GM21381 (cell line): ENCODE measurements around the gene SLC35B2.
A peak's percentile ranks its signal among the peaks of the same experiment; 100 is the strongest.
"Not testable (repeated sequence)": the region's sequence is repeated elsewhere in the genome, so short reads cannot be mapped to it uniquely, and the experiment has no call there.

Experiments used
- ATAC-seq: cut with Tn5 transposase; IDR thresholded peaks from one replicate; pipeline ENCODE4 v1.9.1; 2021; ENCODE audit warnings: mild to moderate bottlenecking, moderate library complexity; ENCODE audit not compliant: unreplicated experiment

The SLC35B2 gene

DNA sequence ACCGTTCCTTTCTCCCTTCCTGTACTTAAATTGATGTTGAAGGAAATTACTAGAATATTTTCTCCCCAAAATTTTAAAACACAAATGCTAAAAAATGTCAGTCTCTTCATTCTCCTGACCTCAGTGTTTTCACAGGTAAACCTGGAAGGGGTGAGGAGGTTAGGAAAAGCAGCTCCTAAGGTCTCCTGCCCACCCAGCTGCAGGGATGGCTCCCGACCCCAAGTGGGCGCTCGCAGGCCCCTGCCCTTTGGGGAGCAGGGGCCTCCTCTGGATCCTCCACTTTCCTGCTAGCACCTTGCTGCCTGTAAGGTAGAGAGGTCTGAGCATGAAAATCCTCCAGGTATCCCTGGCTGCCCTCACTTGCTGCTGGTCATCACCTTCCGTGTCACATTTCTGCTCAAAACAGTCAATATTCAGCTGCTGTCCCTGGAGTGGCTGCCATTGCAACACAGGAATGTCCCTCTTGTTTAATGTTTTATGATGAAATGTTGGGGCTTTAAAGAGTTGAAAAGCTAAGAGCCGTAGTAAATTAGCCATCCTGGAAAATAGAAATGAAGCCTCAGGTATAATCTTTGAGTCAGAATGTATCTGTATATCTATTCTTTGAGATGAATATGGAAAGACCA, 21.3 kb downstream of the SLC35B2 start:
- no peak for ATAC-seq

DNA sequence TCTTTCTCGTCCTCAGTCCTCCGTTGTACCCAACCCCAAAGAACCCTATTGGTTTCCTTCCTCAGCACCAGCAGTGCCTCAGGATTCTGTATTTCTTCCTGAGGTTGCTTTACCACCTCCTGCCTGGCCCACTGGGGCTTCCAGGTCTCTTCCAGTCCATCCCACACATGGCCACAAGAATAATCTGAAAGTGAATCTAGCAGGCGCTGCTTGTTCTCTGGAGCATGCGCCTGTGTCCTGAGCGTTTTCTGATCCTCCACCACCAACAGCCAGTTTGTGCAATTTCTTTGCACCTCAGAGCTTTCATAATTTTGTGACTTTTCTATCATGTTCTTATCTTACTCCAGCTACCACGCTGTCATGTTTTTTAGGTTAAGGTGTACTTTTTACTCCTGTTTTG, 22.1 kb downstream of the SLC35B2 start:
- no peak for ATAC-seq

DNA sequence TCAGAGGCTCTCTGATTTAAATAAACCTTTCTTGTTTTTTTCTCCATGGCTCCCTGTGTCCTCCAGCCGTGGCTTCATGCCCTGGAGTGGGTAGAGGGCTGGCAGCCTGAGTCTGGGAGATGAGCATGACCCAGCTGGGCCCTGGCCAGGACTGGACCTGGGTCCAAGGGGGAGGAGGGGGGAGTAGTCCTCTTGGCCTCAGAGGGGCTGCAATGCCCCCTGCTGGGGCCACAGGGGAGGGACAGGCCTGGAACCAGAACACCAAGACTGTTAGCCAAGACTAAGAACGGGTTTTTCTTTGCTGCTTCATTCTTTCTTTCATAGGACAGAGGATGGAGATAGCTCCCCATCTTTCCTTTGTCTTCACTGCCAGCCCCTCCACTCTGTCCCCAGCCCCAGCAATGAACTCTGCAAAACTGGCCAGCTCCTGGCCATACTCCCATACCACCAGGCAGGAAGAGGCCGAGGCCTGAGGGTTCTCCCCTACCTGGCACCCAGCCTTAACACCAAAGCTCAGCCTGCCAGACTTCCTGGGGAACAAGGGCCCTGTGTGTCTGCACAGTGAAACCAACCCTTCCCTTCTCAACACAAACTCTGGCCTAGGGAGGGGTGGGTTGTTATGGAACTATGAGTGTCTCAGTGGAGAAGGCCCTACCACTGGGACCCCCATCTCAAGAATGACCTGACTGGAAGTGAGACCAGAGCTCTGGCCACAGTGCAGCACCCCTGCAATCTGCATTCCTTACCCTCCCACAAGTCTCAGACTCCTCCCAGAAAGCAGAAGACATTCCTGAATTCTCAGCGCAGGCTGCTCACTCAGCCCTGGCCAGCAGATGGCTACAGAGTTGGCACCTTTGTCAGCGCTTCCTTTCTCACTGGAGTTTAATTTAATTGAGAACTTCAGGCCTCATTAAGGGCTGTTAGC, 23.0 kb downstream of the SLC35B2 start:
- no peak for ATAC-seq

DNA sequence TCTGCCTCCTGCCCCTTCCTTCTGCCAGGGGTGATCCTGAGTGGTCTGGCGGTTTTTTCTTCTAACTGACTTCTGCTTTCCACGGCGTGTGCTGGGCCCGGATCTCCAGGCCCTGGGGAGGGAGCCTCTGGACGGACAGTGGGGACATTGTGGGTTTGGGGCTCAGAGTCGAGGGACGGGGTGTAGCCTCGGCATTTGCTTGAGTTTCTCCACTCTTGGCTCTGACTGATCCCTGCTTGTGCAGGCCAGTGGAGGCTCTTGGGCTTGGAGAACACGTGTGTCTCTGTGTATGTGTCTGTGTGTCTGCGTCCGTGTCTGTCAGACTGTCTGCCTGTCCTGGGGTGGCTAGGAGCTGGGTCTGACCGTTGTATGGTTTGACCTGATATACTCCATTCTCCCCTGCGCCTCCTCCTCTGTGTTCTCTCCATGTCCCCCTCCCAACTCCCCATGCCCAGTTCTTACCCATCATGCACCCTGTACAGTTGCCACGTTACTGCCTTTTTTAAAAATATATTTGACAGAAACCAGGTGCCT, 23.7 kb downstream of the SLC35B2 start:
- ATAC-seq = no peak

DNA sequence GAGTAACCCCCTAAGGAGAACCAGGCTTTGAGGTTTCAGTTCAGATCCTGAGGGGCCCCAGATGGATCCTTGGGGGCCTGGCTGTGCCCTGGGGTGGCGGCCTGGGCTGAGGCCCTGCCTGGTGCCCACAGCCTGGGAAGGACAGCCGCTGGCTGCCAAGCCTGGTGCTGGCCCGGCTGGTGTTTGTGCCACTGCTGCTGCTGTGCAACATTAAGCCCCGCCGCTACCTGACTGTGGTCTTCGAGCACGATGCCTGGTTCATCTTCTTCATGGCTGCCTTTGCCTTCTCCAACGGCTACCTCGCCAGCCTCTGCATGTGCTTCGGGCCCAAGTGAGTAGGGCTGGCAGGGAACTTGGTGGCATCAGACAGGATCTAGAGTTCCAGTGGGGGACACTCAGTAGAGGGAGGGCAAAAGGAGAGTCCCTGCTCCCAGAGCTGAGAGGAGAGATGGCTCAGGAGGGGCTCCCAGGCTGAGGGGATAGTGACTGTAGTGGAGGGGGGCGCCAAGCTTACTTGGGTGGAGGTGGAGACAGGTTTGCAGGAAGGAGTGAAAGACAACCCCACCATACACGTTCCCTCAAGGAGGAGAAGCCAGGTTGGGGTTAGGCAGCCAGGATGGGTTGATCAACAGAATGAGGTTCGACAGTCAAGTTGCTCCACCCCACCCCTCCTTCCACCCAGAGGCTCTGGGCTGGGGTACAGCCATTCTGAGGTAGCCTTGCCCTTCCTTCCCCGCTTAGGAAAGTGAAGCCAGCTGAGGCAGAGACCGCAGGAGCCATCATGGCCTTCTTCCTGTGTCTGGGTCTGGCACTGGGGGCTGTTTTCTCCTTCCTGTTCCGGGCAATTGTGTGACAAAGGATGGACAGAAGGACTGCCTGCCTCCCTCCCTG, 24.4 kb downstream of the SLC35B2 start:
- ATAC-seq = no peak

DNA sequence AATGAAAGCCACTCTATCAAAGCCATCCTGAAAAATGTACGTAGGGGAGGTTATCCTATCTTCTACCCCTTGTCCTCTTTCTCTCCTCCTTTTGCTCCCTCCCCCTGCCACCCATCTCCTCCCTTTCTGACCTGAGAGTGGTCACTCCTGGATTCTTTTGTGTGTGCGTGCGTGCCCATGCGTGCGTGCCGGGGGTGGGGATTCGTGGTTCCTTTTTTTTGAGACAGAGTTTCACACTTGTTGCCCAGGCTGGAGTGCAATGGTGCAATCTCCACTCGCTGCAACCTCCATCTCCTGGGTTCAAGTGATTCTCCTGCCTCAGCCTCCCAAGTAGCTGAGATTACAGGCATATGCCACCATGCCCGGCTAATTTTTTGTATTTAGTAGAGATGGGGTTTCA, 25.9 kb downstream of the SLC35B2 start:
- ATAC-seq = not testable (repeated sequence)

DNA sequence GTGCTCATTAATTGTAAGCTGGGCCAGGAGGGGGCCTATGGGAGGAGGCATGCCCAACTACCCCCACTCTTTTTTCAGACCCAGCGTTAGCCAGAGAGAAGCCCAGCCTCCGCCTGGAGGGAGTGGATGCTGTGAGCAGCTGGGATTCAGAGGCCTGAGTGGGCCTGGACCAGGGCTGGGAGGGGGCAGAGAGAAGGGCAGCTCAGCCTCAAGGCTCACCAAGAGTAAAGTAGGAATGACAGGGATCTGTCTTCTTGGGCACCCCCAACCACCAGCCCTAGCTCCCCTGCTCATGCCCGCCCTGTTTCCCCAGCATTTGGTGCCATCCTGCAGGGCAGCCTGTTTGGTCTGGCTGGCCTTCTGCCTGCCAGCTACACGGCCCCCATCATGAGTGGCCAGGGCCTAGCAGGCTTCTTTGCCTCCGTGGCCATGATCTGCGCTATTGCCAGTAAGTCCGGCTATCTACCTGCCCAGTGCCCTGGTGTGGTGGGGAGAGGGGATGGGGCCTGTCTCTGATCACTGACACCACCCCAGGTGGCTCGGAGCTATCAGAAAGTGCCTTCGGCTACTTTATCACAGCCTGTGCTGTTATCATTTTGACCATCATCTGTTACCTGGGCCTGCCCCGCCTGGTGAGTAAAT, 27.2 kb downstream of the SLC35B2 start:
- ATAC-seq = no peak

DNA sequence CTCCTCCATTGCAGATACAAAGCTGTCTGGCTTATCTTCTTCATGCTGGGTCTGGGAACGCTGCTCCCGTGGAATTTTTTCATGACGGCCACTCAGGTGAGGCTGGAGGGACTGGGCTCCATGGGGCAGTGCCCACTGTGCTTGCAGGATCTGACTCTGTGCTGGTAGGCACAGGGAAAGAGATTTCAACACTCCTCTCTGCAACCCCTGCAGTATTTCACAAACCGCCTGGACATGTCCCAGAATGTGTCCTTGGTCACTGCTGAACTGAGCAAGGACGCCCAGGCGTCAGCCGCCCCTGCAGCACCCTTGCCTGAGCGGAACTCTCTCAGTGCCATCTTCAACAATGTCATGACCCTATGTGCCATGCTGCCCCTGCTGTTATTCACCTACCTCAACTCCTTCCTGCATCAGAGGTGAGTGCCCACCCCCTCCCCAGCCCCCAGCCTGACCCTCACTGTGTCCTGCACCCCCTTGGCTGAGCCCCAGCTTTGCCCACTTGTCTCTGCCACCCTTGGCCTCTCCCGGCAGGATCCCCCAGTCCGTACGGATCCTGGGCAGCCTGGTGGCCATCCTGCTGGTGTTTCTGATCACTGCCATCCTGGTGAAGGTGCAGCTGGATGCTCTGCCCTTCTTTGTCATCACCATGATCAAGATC, 27.8 kb downstream of the SLC35B2 start:
- no peak for ATAC-seq

DNA sequence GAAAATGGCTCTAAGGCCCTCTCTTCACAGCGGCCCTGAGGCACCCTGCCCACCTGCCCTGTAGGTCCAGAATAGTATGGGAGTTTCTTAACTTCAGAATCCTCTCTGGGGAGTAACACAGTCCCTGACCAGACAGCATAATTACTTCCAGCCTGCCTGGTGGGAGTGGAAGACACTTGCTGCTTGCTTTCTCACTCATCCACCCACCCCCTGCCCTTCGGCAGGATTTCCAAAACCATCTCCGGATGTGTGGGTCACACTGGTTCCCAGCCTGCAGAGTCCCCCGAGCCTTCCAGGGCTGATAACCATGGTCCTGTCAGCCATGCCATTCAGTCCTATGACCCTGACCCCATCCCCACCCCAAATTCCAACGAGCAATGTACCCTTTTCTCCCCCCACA, 28.5 kb downstream of the SLC35B2 start:
- no peak for ATAC-seq

DNA sequence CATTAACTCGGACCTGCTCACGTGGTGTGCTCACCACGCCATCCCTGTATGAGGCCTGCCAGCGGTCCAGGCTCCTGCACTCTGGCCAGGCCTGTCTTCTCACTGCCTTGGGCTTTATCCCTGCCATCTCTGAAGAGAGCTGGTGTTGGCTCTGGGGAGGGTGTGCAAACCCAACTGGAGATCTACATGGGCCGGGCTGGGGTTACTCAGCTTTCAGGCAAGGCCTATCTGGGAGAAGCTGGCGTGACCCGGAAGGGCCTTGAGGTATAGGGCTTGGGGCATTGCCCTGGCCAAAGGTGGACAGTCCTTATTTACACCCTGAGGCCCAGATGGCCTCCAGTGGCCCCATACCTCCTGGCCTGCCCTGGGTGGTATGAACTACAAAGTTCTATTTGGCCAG, 28.9 kb downstream of the SLC35B2 start:
- no peak for ATAC-seq

DNA sequence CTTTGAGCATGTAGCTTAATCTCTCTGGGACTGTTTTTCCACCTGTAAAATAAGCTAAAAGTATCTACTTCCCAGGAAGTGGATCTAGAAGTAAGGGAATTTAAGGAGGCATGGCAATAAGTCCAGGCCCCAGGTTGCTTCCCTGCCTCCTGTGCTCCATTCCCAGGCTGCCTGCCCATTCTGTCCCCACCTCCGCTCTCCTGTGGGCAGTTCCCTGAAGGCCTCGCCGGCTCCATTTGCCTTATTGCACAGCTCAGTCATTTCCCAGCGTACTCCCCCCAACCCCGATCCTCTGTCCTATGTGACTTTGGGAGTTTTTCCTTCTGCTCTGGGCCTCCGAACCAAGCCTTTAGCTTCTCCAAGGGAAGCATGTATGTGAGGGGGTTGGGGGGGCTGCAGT, 29.3 kb downstream of the SLC35B2 start:
- no peak for ATAC-seq

DNA sequence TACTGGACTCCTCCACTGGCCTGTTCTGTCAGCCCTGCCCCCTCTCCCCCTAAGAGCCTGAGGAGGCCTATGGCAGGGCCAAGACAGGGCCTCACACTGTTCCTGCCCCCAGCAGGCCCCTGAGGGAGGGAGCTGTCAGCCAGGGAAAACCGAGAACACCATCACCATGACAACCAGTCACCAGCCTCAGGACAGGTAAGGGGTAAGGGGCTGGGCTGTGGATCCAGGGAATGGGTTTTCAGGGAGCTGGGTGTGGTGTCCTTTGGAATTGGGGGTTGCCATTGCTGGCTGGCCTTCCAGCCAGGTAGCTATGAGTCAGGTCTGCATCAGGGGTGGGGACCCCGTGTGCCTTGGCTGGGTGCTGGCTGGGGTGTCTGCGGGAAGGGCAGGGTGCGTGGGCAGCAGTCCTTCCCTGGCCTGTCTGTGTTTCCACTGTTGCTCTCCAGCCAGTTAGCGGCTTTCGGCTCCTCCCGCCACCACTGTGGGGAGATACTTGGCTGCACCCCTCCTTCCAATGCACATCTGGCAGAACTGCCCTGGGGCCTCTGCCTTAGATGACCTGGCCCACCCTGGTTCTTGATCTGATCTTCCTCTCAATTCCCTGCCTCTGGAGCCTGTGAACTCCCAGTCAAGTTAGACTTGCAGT, 30.1 kb downstream of the SLC35B2 start:
- ATAC-seq = no peak

DNA sequence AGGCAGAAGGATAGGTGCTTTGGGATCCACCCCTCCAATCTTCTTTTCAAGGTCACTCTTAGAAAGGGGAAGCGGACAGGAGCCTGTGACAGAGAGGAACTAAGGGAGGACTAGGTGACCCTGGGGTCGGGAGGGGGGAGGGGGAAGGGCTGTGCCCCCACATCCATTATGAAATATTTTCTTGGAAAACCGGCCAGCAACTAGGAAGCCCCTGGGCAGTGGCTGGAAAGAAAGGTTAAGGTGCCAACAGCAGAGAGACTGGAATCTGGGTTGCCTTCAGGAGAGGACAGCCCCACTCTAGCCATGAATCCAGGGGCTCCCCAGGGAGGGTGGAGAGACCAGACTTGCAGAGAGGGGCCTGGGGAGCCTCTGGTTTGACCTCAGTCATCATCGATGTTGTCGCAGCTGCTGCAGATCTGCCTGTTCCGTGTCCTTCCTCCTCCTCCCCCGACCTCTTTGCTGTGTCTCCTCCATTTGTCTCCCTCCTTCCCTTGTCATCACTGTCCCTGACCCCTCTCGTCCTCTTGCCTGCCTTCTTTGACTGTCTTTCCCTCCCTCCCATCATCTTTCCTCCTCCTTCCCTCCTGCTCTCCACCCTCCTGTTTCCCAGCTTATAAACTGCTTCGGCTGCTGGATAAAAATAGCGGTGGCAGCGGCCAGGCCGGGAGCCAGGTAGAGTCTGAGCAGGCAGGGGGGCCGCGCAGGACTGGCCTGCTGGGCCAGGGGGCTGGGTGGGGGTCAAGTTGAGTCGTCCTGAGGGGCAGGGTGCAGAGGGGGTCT, 30.8 kb downstream of the SLC35B2 start:
- ATAC-seq = no peak

DNA sequence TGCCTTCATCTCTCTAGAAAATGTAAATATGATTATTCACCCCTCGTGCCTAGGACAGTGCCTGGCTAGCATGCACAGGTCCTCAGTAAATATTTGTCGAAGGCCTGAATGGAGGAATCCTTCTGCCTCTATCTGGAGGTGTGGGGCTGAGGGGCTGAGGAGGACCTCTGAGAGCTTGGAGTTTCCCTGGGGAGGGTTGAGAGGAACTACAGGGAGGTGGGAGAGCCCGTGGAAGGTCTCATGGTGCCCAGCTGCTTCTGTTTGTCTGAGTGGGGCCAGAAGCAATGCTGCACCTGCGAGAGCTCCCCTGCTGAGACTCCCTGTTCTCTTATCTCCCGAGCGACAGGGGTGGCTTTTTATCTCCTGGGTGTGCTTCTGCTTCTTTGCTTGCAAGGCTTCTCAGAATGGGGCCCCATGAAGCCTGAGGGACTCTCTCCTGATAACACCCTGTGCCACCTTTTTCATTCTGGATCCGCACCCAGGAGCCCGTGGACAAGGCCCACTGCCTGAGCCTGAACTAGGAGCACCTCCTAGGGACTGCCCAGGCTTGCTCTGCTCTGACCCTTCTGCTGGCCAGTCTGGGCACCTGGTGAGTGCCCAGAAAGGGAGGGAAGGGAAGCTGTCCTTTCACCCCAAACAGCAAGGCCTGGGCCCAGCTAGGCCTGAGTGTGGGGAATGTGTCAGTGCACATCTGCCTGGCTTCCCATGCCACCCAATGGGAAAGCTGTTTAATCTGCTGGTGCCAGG, 31.6 kb downstream of the SLC35B2 start:
- ATAC-seq = no peak

DNA sequence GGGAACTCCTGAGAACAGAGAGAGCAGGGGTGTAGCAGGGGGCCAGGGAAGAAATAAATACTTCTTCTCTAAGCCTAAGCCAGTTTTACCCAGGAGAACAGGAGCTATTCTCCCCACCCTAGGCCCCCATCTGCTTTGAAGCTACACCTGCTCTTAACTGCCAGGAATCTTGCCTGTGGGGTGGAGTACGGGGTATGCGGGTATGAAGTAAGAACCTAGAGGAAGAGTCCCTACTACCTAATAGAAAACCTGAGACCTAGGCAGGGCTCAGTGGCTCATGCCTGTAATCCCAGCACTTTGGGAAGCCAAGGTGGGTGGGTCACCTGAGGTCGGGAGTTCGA, 32.4 kb downstream of the SLC35B2 start:
- ATAC-seq = no peak

DNA sequence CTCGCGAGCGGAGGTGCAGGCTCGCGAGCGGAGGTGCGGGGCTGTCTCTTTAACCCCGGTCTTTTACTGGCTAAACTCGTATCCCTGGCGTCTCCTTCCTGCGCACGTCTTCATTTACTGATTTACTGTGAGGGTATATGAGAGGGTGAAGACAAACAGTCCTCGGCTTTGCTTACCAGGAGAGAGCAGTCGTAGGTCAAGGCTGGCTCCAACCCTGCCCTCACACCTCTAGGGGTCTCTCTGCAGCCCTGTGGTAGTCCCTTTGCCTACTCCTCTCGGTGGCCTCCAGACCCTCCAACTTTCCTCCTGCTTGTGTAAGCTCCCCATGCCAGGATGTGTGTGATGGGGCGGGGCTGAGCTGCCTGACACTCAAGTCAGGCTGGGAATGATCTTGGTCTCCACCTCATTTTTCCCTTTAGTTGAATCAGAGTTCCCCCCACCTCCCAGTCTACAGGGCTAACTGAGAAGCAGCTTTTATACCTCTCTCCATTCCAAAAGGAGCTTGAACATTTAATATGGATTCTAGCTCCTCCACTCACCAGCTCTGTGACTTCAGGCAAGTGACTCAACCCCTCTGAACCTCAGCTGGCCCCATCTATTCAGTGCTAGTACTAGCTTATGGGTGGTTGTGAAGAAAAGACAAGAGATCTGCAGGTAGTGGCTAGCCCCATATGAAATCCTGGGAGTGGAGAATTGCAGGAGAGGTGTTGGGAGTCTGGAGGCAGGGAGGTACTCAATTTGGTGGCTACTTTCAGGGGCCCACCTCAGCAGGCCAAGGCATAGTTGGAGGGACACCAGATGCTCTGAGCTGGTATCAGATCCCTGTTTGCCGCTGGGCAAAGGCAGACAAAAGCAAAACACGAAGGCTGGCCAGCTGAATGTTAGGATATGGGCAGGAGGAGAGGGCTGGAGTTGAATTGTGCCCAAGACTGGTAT, 33.0 kb downstream of the SLC35B2 start:
- peak; percentile 7 for ATAC-seq

DNA sequence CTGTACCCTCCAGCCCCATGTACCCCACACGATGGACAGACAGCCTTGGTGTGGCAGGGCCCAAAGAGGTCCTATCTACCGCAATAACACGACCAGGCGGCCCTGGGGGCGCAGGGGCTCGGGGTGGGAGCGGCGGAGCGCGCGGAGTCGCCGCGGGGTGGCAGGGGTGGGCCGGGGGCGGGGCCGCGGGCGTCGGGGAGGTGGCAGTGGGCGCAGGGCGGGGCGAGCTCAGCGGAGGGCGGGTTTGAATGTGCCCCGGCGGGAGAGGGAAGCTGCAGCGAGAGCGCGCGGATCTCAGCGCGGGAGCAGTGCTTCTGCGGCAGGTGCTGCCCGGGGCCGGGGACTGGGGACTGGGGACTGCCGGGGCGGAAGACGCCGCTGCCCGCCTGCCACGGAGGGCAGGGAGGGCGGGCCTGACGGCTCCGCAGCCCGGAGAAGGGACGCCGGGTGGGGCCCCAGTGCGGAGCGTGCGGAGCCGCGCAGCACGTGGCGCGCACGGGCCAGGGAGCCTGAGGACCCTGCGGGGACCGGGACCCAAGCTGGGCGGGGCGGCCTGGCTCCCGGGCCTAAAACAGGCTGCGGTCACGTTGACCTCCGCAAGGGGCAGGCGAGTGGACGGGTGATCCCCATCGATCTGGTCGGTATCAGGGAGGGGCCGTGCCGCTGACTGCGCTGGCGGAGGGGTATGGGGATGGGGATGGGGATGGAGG, 33.9 kb downstream of the SLC35B2 start, which contains the start of gene SLC29A1:
Gene SLC29A1, plus strand, starts transcription at position 277 of the 710 bp plus-strand sequence. CDS start 3,719 bp downstream, outside the sequence.
- ATAC-seq = peak; percentile 44
